ENCODE results near the gene OR2F2.

Gene OR2F2

DNA sequence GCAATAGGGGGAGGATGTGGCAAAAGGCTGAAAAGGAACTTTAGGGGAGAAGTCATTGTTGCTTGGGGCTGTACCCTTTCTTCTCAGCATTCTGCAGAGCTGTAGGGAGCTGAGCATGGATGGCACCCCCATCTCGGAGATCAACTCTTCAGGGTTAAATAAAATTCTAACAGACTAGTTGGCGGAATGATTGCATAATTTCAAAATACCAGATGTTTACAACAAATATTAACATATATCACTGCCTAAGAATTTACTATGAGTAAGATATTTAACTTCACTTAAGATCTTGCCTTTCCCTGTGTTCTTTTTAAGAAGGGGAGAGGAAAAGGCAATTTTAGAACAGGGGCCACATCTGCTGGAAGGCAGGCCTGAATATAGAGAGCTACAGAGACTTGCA is 19.1 kb downstream of the OR2F2 start:
- no peak for DNase-seq (ENCODE audit: low read depth in 2 of 2)
- H3K4me3 ChIP-seq (replicated peaks in 1 of 2; ENCODE audit: low read depth in 2 of 2, low read length in 2 of 2) = no peak overlapping the region
- no peak for TF ChIP-seq CTCF (IDR thresholded peaks at IDR 0.05; ENCODE audit: low read depth, low read length)

DNA sequence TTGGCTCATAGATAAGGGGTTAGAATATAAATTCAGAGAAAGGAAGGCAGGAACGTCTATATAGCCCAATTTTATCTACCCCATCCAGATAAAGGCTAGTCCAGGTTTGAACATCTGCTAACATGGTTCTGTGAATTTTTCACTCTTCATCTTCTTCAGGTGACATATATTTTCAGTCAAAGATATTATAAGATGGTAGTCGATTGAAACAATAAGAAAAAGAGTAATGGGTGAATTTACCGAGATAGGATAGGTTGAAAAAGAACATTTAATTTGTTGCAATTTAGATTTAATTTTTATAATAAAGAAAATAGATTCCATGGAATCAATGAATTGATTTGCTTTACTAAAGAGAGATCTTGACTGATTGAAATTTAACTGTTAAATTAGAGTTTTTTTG is 19.5 kb downstream of the OR2F2 start, which contains the start of gene OR2F1:
Gene OR2F1, plus strand, starts transcription at position 301 of the 400 bp plus-strand sequence. CDS start 5,127 bp downstream, outside the sequence.
- no peak for TF ChIP-seq CTCF (IDR thresholded peaks at IDR 0.05; ENCODE audit: low read depth, low read length)

GRCh38 chr7:143958781-143959180 is 23.7 kb downstream of the OR2F2 start:
- no peak for TF ChIP-seq CTCF (IDR thresholded peaks at IDR 0.05; ENCODE audit: low read depth, low read length)
- peak; percentile 25 to 32 for DNase-seq (ENCODE audit: low read depth in 2 of 2)

More for the DNA sequence above, 19.5 kb downstream of the OR2F2 start, which contains the start of gene OR2F1:
- no peak within 1 kb of the TSS for H3K4me3 ChIP-seq (replicated peaks in 1 of 2; ENCODE audit: low read depth in 2 of 2, low read length in 2 of 2)
- DNase-seq (ENCODE audit: low read depth in 2 of 2) = no peak

GRCh38 chr7:143960813-143961610 is 26.0 kb downstream of the OR2F2 start:
- no peak for TF ChIP-seq CTCF (IDR thresholded peaks at IDR 0.05; ENCODE audit: low read depth, low read length)
- no peak overlapping the region for H3K4me3 ChIP-seq (replicated peaks in 1 of 2; ENCODE audit: low read depth in 2 of 2, low read length in 2 of 2)
- DNase-seq (ENCODE audit: low read depth in 2 of 2) = peak in 1 of 2 donors; percentile 30

More at GRCh38 chr7:143958781-143959180, 23.7 kb downstream of the OR2F2 start:
- H3K4me3 ChIP-seq (replicated peaks in 1 of 2; ENCODE audit: low read depth in 2 of 2, low read length in 2 of 2) = no peak overlapping the region

GRCh38 chr7:143965280-143965679 is 30.2 kb downstream of the OR2F2 start:
- DNase-seq (ENCODE audit: low read depth in 2 of 2) = peak; percentile 12 to 35
- H3K4me3 ChIP-seq (replicated peaks in 1 of 2; ENCODE audit: low read depth in 2 of 2, low read length in 2 of 2) = no peak overlapping the region
- TF ChIP-seq CTCF (IDR thresholded peaks at IDR 0.05; ENCODE audit: low read depth, low read length) = no peak

- DNase-seq (ENCODE audit: low read depth in 2 of 2) = no peak
These were observed 32.4 kb downstream of the OR2F2 start for GRCh38 chr7:143967398-143967797.

More at GRCh38 chr7:143967398-143967797, 32.4 kb downstream of the OR2F2 start:
- H3K4me3 ChIP-seq (replicated peaks in 1 of 2; ENCODE audit: low read depth in 2 of 2, low read length in 2 of 2) = no peak overlapping the region
- TF ChIP-seq CTCF (IDR thresholded peaks at IDR 0.05; ENCODE audit: low read depth, low read length) = no peak

Measured in cardiac fibroblast (primary cell).